Stomach (tissue), 4 donors: Measurements from ENCODE around the gene TPD52L1.
A peak's percentile ranks its signal among the peaks of the same experiment; 100 is the strongest.

Source experiments
- CTCF ChIP-seq, 7 experiments: fragments of 450-650 bp in 4 of 7; fragments of 200-600 bp in 3 of 7; sonication (generic) in 3 of 7; IDR thresholded peaks; one replicate each; pipeline ENCODE4 v1.5.1; 2016 to 2019; ENCODE audit warnings: antibody characterized with exemption in 7 of 7, control low read depth in 2 of 7, mild to moderate bottlenecking in 1 of 7
- EP300 ChIP-seq: sonication (generic); formaldehyde crosslinking; IDR thresholded peaks from one replicate; pipeline ENCODE4 v1.6.1; 2017; ENCODE audit warnings: antibody characterized with exemption
- POLR2AphosphoS5 ChIP-seq, 3 donors: sonication (generic); formaldehyde crosslinking; IDR thresholded peaks; one replicate each; pipeline ENCODE4 v1.6.1; 2016; ENCODE audit warnings: antibody characterized with exemption in 3 of 3

GRCh38 chr6:125269328-125269985 is 115.9 kb downstream of the TPD52L1 start:
- TF ChIP-seq CTCF (IDR thresholded peaks at IDR 0.05) (peak in 1 of 7 experiments; percentile 7), EP300 (no peak), POLR2AphosphoS5 (IDR thresholded peaks at IDR 0.05) (no peak)
